PC-9 (cell line): ENCODE data around the gene HEATR5A. TPM values are rescaled to one million over a fixed set of nuclear protein-coding genes. Genes with fewer than 3 reads are reported as not detected.
A peak's percentile ranks its signal among the peaks of the same experiment; 100 is the strongest.

Source experiments
- BruUV-seq: library from RNA; stranded (reverse); fragments of 400-500 nt; replicated peaks from 2 replicates; lab custom pipeline; 2021; lab: Mats Ljungman, UMichigan
- CTCF ChIA-PET: fragments of 300-600 bp; sonication (Branson Sonifier 250); formaldehyde crosslinking; loops from one replicate; lab custom pipeline; 2022; ENCODE audit warnings: antibody characterized with exemption; lab: Charles Lee
- POLR2A ChIA-PET: fragments of 300-600 bp; sonication (Branson Sonifier 250); formaldehyde crosslinking; loops from one replicate; lab custom pipeline; 2022; ENCODE audit warnings: antibody characterized with exemption; ENCODE audit not compliant: unreplicated experiment; lab: Charles Lee
- DNase-seq, 2 experiments: peaks; one replicate each; pipeline versions ENCODE4 v3.0.0 to v3.0.0-alpha.2; 2015 to 2022; ENCODE audit warnings: mixed read lengths in 1 of 2
- H2AFZ ChIP-seq: fragments of 200-600 bp; sonication (generic); 2 replicates; pipeline ENCODE4 v1.8.1; 2017; ENCODE audit warnings: antibody characterized with exemption
- H3F3A ChIP-seq: fragments of 200-600 bp; sonication (generic); 2 replicates; pipeline ENCODE4 v1.8.1; 2017; ENCODE audit warnings: antibody characterized with exemption, mild to moderate bottlenecking, low read depth; ENCODE audit not compliant: insufficient read depth
- H3K27ac ChIP-seq: fragments of 200-600 bp; sonication (generic); 2 replicates; pipeline ENCODE4 v1.6.1; 2016; ENCODE audit warnings: mixed run types
- H3K27me3 ChIP-seq: fragments of 200-600 bp; sonication (generic); 2 replicates; pipeline ENCODE4 v1.6.1; 2016; ENCODE audit warnings: low read depth, mixed run types; ENCODE audit not compliant: insufficient read depth
- H3K36me3 ChIP-seq: fragments of 200-600 bp; sonication (generic); 2 replicates; pipeline ENCODE4 v1.6.1; 2016; ENCODE audit warnings: low read depth, mixed run types
- H3K4me1 ChIP-seq: fragments of 200-600 bp; sonication (generic); replicated peaks from 2 replicates; pipeline ENCODE4 v1.6.1; 2016; ENCODE audit warnings: mixed run types; ENCODE audit not compliant: insufficient read depth
- H3K4me2 ChIP-seq: fragments of 200-600 bp; sonication (generic); 2 replicates; pipeline ENCODE4 v1.6.1; 2017; ENCODE audit warnings: mixed run types
- H3K4me3 ChIP-seq: fragments of 200-600 bp; sonication (generic); 2 replicates; pipeline ENCODE4 v1.6.1; 2016; ENCODE audit warnings: mixed run types
- H3K79me2 ChIP-seq: fragments of 200-600 bp; sonication (generic); 2 replicates; pipeline ENCODE4 v1.6.1; 2017; ENCODE audit warnings: low read depth, mixed run types
- H3K9me2 ChIP-seq: fragments of 200-600 bp; sonication (generic); 2 replicates; pipeline ENCODE4 v1.8.1; 2017; ENCODE audit warnings: mild to moderate bottlenecking; ENCODE audit not compliant: insufficient read depth
- H3K9me3 ChIP-seq: fragments of 200-600 bp; sonication (generic); 2 replicates; pipeline ENCODE4 v1.8.1; 2016; ENCODE audit warnings: low read depth; ENCODE audit not compliant: insufficient read depth
- H4K20me1 ChIP-seq: fragments of 200-600 bp; sonication (generic); 2 replicates; pipeline ENCODE4 v1.8.1; 2017; ENCODE audit not compliant: insufficient read depth
- EZH2 ChIP-seq: fragments of 200-600 bp; sonication (generic); IDR thresholded peaks from 2 replicates; pipeline ENCODE4 v1.8.0; 2017; ENCODE audit warnings: antibody characterized with exemption, low read depth
- intact Hi-C: fragments of 100-400 bp; cut with micrococcal nuclease; formaldehyde crosslinking; loops from one replicate; pipeline ENCODE4 v1.10.0; 2022; ENCODE audit not compliant: unreplicated experiment
- total RNA-seq: library from RNA; stranded (reverse); gene quantifications from 2 replicates; pipeline ENCODE4 v1.2.3, GENCODE V29; 2021
- TF ChIP-seq, protein P1 (sequence below): fragments of 200-600 bp; sonication (generic); conservative IDR thresholded peaks from 2 replicates; pipeline ENCODE4 v1.6.1; 2017; ENCODE audit warnings: mixed run types, antibody characterized with exemption, mild to moderate bottlenecking, moderate library complexity

HEATR5A gene
- total RNA-seq, 1 experiment from 2014 or later, result 25.7 TPM

- Histone ChIP-seq H3F3A (peaks cover 9% of the 10 kb centered on the region; the same call in 1 of the 2 replicates), H3K9me2 (no peaks in the 10 kb centered on the region), H3K79me2 (no peaks in the 10 kb centered on the region), H3K4me2 (no peak overlapping the region), H3K27ac (no peak overlapping the region), H4K20me1 (no peaks in the 10 kb centered on the region), H3K27me3 (no peaks in the 10 kb centered on the region), H3K4me3 (no peak overlapping the region), H2AFZ (no peak overlapping the region), H3K9me3 (no peaks in the 10 kb centered on the region), H3K4me1 (peaks cover 17% of the 10 kb centered on the region), H3K36me3 (no peaks in the 10 kb centered on the region)
- no peak for DNase-seq
- CTCF ChIA-PET, result interaction anchor here (1.0 kb wide), 1 partner anchor 62 kb away, joined by 3 read pairs; no protein-coding TSS in a partner anchor
- intact Hi-C loops, result no loop called here
- POLR2A ChIA-PET, result no interaction called here
- no TSS peak for BruUV-seq
- TF ChIP-seq, protein P1, sequence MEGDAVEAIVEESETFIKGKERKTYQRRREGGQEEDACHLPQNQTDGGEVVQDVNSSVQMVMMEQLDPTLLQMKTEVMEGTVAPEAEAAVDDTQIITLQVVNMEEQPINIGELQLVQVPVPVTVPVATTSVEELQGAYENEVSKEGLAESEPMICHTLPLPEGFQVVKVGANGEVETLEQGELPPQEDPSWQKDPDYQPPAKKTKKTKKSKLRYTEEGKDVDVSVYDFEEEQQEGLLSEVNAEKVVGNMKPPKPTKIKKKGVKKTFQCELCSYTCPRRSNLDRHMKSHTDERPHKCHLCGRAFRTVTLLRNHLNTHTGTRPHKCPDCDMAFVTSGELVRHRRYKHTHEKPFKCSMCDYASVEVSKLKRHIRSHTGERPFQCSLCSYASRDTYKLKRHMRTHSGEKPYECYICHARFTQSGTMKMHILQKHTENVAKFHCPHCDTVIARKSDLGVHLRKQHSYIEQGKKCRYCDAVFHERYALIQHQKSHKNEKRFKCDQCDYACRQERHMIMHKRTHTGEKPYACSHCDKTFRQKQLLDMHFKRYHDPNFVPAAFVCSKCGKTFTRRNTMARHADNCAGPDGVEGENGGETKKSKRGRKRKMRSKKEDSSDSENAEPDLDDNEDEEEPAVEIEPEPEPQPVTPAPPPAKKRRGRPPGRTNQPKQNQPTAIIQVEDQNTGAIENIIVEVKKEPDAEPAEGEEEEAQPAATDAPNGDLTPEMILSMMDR, result no peak
- TF ChIP-seq EZH2, result no peak
Measured at GRCh38 chr14:31269634-31270195, 150.6 kb downstream of the HEATR5A start.

GRCh38 chr14:31268216-31268615, 152.1 kb downstream of the HEATR5A start:
- H3K4me1 ChIP-seq, result peaks cover 29% of the 10 kb centered on the region
- BruUV-seq, result no TSS peak
- POLR2A ChIA-PET, result no interaction called here

GRCh38 chr14:31266437-31267331, 153.7 kb downstream of the HEATR5A start:
- Histone ChIP-seq H3F3A (peaks cover 34% of the 10 kb centered on the region), H3K27me3 (no peaks in the 10 kb centered on the region), H4K20me1 (no peaks in the 10 kb centered on the region), H3K9me2 (no peaks in the 10 kb centered on the region), H3K9me3 (no peaks in the 10 kb centered on the region), H3K27ac (peak overlapping the region; percentile 58), H3K36me3 (no peaks in the 10 kb centered on the region), H3K4me2 (peak overlapping the region; percentile 40; the same call in 1 of the 2 replicates), H3K4me3 (no peak overlapping the region), H2AFZ (no peak overlapping the region), H3K4me1 (peaks cover 45% of the 10 kb centered on the region), H3K79me2 (no peaks in the 10 kb centered on the region)
- BruUV-seq, result no TSS peak
- DNase-seq, result no peak
- POLR2A ChIA-PET, result no interaction called here
- intact Hi-C loops, result no loop called here
- CTCF ChIA-PET, result no interaction called here
- TF ChIP-seq, protein P1, result no peak
- TF ChIP-seq EZH2, result no peak

More at GRCh38 chr14:31268216-31268615, 152.1 kb downstream of the HEATR5A start:
- no peaks in the 10 kb centered on the region for H4K20me1 ChIP-seq
- no peaks in the 10 kb centered on the region for H3K79me2 ChIP-seq
- no peaks in the 10 kb centered on the region for H3K9me3 ChIP-seq
- no peak overlapping the region for H3K4me2 ChIP-seq
- TF ChIP-seq, protein P1, result no peak
- TF ChIP-seq EZH2, result no peak
- DNase-seq, result no peak
- no peak overlapping the region for H3K4me3 ChIP-seq
- intact Hi-C loops, result no loop called here
- CTCF ChIA-PET, result no interaction called here
- no peaks in the 10 kb centered on the region for H3K9me2 ChIP-seq
- no peaks in the 10 kb centered on the region for H3K36me3 ChIP-seq
- H2AFZ ChIP-seq, result no peak overlapping the region
- peaks cover 18% of the 10 kb centered on the region; the same call in 1 of the 2 replicates for H3F3A ChIP-seq
- no peak overlapping the region for H3K27ac ChIP-seq
- H3K27me3 ChIP-seq, result no peaks in the 10 kb centered on the region
